ENCODE data around the gene PLCD4.

The PLCD4 gene

DNA sequence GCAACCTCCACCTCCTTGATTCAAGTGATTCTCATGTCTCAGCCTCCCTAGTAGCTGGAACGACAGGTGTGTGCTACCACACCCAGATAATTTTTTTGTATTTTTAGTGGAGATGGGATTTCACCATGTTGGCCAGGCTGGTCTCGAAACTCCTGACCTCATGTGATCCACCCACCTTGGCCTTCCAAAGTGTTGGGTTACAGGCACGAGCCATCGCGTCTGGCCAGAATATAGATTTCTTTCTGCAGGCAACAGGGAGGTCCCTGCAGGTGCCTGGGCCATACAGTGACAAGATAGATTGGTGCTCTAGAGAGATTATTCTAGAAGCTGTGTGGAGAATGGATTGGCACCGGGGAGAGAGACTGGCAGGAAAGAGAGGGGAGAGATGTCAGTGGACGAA is 13.3 kb downstream of the PLCD4 start:
- no peak for DNase-seq (ENCODE audit: low spot score)

DNA sequence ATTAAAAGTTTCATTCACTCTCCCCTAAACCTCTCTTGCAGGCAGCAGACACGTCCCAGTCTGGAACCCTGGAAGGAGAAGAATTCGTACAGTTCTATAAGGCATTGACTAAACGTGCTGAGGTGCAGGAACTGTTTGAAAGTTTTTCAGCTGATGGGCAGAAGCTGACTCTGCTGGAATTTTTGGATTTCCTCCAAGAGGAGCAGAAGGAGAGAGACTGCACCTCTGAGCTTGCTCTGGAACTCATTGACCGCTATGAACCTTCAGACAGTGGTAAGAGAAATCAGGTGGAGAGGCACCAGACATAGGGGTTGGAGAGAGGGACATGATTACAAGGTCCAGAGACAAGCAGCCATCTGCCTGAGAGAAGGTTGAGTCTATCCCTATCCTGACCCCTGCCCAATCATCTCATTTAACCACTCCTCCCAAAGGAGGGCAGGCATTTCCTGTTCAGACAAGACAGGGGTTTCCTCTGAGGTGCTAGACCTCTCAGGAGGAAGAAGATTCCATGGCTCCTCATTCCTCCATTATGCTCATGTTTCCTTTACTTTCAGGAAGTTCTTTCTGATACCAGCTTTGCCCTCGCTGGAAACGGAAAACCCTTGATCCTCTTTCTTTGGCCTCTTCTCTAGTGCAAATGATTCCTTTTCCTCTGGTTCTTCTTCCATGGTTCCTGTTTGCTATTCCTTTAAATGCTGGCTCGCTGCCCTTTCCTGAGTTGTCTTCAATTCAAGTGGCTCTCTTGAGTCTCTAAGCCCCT is 15.1 kb downstream of the PLCD4 start:
- no peak for DNase-seq (ENCODE audit: low spot score)

DNA sequence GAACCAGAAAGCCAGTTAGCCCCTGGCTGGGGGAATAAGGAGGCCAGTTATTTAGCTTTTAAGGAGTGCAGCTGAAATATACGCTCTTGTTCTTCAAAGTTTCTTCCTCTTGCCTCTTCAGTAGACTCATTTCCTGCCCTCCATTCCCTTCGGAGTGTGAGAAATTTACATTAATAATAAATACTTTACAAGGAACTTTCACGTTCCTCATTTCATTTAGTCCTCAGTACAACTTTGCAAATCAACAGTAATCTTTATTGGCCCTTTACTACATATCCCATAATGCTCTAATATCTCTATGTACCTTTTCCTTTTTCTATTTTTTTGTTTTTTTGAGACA is 15.6 kb downstream of the PLCD4 start:
- no peak for DNase-seq (ENCODE audit: low spot score)

- no peak for DNase-seq (ENCODE audit: low spot score)
Measured at GRCh38 chr2:218626369-218626768, 18.7 kb downstream of the PLCD4 start.

DNA sequence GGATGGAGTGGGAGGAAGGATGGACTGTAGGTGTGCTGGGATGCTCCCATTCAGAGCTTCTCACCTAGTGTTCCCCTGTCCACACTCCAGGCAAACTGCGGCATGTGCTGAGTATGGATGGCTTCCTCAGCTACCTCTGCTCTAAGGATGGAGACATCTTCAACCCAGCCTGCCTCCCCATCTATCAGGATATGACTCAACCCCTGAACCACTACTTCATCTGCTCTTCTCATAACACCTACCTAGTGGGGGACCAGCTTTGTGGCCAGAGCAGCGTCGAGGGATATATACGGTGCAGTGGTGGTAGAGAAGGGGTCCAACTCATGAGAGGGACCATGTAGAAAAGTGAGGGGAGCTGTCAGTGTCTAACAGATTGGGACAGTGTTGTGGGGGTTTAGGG is 20.2 kb downstream of the PLCD4 start:
- no peak for DNase-seq (ENCODE audit: low spot score)

GRCh38 chr2:218631837-218632236 is 24.1 kb downstream of the PLCD4 start:
- no peak for DNase-seq (ENCODE audit: low spot score)

DNA sequence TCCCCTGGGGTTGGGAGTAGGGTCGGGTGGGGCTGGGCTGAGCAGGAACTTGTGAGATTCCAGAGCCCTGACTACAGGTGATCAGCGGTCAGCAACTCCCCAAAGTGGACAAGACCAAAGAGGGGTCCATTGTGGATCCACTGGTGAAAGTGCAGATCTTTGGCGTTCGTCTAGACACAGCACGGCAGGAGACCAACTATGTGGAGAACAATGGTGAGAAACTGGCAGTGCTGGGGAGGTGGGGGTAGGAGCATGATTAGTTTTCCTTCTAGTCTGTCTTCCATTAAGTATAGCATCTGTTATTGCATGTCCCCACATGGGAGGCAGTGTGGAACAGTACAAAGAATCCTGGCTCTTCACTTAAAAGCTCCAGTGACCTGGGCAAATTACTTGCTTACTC is 28.0 kb downstream of the PLCD4 start:
- DNase-seq (ENCODE audit: low spot score), result no peak

DNA sequence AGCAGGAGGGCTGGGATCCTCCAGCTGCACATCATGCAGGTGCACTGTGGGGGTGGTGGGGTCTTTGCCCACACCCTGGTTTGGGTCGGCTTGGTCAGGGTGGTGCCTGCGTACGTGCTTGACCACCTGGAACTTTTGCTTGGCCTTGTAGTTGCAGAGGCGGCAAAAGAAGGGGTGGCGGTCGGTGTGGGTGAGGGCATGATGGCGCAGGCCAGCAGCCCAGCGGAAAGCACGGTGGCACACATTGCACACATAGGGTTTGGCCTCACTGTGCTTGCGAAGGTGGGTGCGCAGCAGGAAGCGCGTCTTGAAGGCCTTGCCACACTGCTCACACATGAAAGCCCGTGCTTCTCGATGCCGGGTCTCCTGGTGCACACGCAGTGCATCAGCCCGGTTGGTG is 30.7 kb downstream of the PLCD4 start:
- no peak for DNase-seq (ENCODE audit: low spot score)

GRCh38 chr2:218642121-218642656 is 34.5 kb downstream of the PLCD4 start:
- no peak for DNase-seq (ENCODE audit: low spot score)

GRCh38 chr2:218642786-218643185 is 35.1 kb downstream of the PLCD4 start:
- no peak for DNase-seq (ENCODE audit: low spot score)

- no peak for DNase-seq (ENCODE audit: low spot score)
Measured at GRCh38 chr2:218643751-218644310, 36.1 kb downstream of the PLCD4 start.

GRCh38 chr2:218644721-218645120 is 37.0 kb downstream of the PLCD4 start:
- DNase-seq (ENCODE audit: low spot score), result no peak

DNA sequence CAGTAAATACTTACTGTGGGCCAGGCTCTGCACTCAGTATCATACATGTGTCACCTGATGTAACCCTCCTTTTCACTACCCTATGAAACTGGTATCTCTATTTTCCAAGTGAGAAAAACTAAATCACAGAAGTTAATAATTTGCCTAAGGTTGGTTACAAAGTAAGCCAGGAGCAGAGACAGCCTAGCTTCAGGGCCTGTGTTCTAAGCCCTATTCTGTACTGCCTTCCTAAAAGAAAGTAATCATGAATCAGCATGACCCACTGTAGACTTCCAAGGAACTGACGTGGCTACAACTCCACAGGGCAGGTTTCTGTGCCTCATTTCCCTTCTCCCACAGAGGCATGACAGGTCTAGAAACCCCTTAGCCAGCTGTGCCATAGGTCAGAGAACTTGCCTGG is 37.4 kb downstream of the PLCD4 start:
- DNase-seq (ENCODE audit: low spot score), result no peak

DNA sequence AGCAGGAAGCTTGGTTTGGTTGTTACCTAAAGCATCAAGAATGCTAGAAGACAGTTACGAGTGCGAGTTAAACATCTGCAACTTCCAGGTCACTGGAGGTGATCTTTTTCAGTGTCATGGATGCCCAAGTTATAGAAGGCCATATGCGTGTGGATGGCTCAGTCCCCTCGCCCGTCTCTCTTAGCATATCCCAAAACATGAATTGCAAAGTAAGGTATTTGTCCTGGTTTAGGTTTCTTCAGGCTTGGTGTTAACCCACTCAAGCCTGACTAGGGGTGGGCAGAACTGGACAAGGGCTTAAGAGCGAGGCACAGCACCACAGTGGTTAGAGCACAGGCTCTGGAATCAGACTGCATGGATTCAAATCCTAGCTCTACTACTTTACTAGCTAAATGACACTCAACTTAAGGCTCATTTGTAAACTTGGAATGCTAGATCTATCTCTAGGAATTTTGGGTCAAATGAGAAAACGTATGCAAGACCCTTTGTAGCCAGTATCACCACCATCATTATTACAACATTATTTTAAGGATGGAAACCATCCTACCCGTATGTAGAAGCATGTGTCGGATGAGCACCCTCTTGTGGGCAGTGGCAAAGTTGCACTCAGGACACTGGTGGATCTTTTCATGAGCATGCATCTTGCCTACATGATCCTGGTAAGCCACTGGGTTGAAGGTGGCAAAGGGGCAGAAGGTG is 40.5 kb downstream of the PLCD4 start:
- peak; percentile 33 for DNase-seq (ENCODE audit: low spot score)

GRCh38 chr2:218648787-218649100 is 41.0 kb downstream of the PLCD4 start:
- DNase-seq (ENCODE audit: low spot score), result no peak

DNA sequence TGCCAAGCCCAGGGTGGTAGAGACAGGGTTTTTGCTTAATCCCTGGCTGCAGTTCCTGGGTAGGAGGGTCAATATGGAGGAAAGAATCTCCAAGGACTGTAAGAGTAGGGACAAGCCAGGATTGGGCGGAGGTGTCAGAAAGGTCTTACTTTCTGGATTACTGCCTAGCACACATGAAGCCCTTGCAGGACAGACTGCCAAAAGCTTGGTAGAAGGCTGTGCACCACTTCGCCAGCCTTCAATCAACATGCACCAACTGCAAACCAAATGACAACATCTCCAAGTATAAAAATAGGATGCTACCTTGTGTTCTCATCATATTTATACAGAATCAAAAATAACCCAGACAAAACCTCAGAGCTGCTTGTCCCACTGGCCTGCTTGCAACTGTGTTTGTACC is 48.1 kb downstream of the PLCD4 start:
- DNase-seq (ENCODE audit: low spot score), result no peak

- peak; percentile 12 for DNase-seq (ENCODE audit: low spot score)
Measured at GRCh38 chr2:218658671-218659257, 51.1 kb downstream of the PLCD4 start.

GRCh38 chr2:218659258-218659987 is 51.7 kb downstream of the PLCD4 start, which contains the start of the genes BCS1L and ZNF142:
Gene BCS1L (plus strand): TSS chr2:218659683. CDS start chr2:218660988, 1,305 bp downstream.
Gene ZNF142 (minus strand): TSS chr2:218659623. CDS start chr2:218656429, 3,194 bp downstream.
- peak; percentile 90 for DNase-seq (ENCODE audit: low spot score)

GRCh38 chr2:218659988-218660358 is 52.3 kb downstream of the PLCD4 start:
- DNase-seq (ENCODE audit: low spot score), result no peak

GRCh38 chr2:218662377-218662776 is 54.7 kb downstream of the PLCD4 start:
- DNase-seq (ENCODE audit: low spot score), result no peak

DNA sequence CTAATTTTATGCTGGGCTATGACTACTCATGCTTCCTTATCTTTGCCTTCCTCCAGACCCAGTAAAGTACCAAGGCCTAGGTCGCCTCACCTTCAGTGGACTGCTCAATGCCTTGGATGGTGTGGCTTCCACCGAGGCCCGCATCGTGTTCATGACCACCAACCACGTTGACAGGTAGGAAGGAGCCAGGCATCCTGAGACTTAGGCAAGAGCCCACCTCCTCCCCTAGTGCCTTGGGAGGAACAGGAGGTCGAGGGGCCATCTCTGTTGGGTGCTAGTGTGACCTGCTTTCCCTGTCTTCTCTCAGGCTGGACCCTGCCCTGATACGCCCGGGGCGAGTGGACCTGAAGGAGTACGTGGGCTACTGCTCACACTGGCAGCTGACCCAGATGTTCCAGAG is 55.1 kb downstream of the PLCD4 start:
- no peak for DNase-seq (ENCODE audit: low spot score)

- DNase-seq (ENCODE audit: low spot score), result no peak
Measured at GRCh38 chr2:218663901-218664300, 56.2 kb downstream of the PLCD4 start.
